ENCODE results near the gene ANO7.

Gene ANO7

DNA sequence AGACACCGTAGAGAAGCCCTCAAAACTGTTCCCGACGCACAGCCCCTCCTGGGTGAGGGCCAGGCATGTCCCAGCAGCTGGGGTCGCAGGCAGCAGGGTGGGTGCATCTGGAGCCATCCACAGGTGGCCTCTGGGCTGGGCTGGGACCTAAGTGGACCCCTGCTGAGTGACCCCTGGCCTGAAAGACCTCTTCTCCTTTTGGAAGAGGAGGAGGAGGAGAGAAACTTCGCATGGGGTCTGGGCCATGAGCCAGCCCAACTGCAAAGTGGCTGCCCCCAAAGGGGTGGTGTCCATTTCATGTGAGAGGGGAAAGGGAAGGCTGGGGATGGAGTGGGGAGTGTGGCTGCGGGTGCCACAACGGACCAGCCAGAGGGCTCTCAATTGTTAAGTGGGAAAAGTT is 25.1 kb downstream of the ANO7 start:
- no peak for DNase-seq

DNA sequence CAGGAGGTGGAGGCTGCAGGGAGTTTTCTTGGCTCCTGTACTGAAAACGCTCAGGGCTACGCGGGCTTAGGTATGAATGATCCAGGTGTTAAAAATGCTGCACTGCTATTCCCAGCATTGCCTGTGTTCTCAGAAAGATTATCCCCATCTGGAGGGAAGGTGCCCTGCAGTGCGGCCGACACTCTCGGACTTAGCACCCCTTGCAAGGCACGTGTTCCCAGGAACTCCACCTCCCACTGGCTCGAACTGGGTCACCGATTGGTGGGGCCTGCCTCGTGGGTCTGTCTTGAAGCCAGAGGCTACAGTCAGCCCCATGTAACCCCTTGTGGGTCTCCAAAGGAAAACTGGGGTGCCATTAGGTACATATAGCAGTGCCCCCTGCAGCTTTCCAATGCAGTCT is 25.7 kb downstream of the ANO7 start:
- no peak for DNase-seq

DNA sequence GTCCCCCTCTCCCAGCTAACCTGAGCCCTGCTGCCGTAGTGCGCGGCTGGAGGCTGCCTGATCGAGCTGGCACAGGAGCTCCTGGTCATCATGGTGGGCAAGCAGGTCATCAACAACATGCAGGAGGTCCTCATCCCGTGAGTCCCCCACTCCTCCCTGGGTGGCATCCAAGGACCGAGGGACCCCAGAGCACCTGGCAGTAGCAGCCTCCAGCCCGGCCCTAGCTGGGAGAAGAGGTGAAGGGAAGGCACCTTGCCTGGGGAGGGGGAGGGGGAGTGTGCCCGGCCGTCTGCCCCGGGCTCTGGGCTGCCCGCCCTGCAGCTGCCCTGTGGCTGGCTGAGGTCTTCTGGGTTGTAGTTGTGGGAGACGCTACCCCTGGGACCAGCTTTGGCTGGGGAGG is 26.3 kb downstream of the ANO7 start:
- DNase-seq, result no peak

DNA sequence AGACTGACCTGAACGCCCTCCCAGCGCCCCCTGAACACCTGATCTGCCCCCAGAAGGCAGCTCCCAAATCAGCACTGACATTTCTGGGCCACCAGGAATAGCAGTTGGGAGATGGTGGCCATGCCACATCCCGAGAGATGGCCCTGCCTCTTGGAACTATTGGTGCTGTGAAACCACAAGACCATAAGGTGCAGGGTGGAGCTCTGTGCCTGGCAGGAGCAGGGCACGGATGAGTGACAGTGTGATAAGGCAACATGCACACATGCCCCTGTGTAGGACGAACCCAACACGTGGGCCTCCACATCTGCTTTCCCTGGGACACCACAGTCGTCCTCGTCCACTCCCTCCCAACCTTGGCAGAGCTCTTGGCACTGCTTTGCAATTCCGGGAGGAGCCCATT is 26.9 kb downstream of the ANO7 start:
- DNase-seq, result no peak

DNA sequence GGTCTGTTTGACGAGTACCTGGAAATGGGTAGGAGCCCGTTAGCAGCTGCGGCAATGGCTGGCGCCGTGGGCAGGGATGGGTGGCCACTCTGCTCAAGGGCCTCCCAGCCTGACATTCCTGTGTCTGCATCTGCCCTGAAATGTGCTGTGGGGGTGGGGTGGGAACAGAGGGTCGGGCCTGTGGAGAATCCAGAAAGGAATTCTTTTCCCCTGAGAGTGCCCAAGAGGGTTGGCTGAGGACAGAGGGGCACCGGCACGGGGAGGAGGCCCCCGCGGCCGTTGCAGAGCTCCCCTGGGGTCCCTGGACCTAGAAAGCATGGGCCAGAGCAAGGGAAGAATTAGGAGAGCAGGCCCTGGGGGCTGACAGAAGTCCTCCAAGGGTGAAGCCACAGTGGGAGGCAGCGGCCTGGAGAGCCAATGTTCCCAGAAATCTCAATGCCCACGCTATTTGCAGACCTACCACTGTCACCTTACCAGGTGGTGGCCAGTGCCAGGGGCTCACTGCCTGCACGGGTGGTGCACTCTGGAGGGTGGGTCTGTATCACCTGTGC is 27.8 kb downstream of the ANO7 start:
- DNase-seq, result no peak

DNA sequence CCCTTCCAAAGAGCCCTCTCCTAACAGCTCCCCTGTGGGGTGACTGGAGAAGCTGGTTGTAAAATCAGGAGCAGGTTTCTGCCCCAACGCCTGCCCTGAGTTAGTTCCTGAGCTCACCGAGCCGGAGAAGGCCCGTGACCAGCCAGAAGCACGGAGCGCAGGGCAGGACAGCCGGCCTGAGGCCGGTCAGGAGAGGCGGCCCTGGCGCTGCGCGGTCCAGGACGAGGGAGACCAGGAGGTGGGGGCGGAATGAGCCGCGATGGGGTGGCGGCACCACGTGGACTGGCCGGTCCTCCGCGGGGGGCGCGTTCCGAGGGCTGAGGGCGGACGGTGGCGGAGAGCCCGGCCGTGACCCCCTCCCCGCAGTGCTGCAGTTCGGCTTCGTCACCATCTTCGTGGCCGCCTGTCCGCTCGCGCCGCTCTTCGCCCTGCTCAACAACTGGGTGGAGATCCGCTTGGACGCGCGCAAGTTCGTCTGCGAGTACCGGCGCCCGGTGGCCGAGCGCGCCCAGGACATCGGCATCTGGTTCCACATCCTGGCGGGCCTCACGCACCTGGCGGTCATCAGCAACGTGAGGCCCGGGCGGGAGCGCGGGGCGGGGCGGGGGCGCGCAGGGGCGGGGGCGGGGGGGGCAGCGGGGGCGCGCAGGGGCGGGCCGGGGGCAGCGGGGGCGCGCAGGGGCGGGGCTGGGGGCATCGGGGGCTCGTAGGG is 29.0 kb downstream of the ANO7 start:
- DNase-seq, result no peak

DNA sequence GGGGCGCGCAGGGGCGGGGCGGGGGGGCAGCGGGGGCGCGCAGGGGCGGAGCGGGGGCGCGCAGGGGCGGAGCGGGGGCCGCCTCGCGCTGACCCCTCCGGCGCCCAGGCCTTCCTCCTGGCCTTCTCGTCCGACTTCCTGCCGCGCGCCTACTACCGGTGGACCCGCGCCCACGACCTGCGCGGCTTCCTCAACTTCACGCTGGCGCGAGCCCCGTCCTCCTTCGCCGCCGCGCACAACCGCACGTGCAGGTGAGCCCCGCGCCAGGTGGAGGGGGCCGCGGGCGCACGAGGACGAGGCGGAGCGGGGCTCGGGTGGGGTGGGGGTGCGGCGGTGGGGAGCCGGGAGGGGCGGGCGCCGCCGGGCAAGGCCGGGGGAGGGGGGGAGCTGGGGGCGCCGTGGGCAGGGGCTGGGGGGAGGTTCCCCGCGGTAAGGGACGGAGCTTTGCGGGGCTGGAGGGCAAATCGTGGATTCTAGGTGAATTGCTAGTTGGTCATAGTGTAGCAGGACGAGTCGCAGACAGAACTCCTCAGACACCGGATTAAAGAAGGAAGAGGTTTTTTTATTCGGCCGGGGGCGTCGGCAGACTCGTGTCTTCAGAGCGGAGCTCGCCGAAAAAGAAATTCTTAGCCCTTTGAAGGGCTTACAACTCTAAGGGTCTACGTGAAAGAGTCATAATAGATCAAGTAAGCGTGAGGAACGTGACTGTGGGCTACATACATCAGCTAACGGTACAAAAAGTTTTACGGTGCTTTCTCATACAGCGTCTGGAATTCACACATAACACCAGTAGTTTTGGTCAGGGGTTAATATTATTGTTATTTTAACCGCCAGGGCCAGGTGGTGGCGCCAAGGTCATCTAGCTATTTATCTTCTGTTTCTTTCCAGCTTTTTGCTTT is 29.9 kb downstream of the ANO7 start:
- DNase-seq, result no peak

DNA sequence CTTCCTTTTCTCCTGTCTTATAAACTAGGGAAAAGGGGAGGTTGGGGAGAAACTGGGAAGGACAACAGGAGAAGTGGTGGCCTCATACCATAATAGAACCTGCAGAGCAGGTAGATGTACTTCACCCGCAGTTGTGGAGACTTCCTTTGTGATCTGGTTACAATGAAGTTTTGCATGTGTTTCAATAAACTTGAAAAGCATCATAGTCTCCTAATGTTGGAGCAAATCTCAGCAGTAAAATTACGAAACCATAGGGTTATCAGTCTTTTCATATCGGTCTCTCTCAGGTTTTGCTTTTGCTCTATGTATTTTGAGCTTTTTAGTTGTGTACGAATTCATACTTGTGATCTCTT is 30.5 kb downstream of the ANO7 start:
- DNase-seq, result no peak

DNA sequence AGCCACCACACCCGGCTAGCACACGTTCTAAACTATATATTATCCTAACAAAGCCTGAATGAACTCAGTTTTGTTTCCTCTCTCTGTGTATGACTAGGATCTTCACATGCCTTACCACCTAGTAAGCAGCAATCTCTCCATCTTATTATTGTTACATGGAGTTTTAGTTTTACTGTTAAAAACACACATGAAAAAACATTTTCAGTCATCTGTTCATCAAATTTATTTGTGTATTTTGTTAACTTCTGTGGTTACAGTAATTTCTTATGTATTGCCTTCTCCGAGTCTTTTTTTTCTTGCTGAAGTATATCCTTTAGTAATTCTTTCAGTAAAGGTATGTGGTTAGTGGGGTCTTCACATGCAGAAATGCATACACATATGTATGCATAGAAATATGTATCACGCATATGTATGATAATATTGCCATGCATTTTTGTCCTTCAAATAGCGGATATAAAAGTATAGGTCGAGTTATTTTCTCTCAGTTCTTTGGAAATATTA is 31.4 kb downstream of the ANO7 start:
- DNase-seq, result no peak

DNA sequence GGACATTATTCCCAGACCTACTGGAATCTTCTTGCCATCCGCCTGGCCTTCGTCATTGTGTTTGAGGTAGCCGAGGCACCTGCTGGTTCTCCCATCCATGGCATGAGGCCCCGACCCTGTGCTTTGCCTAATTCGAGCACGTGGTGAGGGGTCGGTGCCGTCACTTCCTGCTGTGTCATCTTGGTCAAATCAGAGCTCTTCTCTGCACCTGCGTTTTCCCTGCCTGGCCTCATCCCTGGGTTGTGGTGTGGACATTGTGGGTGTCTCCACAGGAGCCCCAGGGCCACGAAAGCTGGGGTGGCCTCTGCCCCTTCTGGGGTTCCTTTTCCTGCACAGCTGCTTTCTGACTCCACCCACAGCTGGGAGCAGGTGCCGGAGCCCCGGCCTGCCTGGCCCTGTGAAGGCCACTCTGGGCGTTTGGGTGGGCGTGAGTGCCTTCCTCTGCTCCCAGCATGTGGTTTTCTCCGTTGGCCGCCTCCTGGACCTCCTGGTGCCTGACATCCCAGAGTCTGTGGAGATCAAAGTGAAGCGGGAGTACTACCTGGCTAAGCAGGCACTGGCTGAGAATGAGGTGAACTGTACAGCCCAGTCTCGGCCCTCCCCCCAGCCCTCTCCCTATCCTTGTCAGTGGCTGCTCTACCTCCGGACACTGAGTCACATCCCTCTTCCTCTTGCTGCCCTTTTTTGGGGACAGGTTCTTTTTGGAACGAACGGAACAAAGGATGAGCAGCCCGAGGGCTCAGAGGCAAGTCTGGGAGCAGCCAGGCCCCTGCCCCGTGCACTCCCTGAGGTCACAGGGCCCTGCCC is 34.9 kb downstream of the ANO7 start:
- no peak for DNase-seq

DNA sequence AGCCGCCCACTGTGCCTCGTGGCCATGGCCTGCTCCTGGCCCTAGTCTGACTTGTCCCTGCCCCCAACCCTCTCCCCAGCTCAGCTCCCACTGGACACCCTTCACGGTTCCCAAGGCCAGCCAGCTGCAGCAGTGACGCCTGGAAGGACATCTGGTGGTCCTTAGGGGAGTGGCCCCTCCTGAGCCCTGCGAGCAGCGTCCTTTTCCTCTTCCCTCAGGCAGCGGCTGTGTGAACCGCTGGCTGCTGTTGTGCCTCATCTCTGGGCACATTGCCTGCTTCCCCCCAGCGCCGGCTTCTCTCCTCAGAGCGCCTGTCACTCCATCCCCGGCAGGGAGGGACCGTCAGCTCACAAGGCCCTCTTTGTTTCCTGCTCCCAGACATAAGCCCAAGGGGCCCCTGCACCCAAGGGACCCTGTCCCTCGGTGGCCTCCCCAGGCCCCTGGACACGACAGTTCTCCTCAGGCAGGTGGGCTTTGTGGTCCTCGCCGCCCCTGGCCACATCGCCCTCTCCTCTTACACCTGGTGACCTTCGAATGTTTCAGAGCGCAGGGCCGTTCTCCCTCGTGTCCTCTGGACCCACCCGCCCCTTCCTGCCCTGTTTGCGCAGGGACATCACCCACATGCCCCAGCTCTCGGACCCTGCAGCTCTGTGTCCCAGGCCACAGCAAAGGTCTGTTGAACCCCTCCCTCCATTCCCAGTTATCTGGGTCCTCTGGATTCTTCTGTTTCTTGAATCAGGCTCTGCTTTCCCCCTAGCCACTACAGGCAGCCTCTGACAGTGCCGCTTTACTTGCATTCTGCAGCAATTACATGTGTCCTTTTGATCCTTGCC is 35.8 kb downstream of the ANO7 start:
- DNase-seq, result no peak

DNA sequence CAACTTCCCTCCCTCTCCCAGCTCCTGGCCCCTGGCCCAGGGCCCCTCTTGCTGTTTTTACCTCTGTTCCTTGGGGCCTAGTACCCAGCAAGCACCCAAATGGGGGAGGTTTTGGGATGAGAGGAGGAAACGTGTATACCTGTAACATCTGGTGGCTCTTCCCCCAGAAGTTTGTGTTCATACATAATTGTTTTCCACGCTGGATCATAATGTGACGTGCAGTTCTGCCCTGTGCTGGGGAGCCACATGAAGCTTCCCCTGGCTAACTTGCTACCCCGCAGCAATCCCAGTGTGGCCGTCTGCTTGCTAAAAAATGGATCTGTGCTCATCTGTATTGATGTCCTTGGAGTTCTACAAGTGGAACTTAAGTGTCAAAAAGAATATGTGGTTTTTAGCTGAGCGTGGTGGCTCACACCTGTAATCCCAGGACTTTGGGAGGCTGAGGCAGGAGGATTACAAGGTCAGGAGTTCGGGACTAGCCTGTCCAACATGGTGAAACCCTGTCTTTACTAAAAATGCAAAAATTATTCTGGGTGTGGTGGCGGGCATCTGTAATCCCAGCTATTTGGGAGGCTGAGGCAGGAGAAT is 36.5 kb downstream of the ANO7 start:
- no peak for DNase-seq

DNA sequence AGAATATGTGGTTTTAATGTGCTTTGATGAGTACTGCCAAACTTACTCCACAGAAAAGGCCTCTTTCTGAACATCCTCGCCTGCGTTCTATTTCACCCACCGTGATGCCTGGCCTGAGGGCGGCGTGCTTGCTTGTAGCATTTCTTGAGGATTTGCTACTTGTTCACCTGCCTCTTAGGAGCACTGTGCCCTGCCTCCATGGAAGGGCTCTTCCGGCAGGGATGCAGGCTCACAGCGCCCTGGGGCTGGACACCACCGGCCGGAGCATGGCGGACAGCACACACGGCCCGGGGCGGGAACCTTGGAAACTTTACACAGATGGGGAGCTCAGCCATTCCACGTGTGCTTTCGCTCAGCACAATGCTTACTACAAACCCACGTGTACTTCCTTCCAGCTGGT is 37.1 kb downstream of the ANO7 start:
- DNase-seq, result no peak

DNA sequence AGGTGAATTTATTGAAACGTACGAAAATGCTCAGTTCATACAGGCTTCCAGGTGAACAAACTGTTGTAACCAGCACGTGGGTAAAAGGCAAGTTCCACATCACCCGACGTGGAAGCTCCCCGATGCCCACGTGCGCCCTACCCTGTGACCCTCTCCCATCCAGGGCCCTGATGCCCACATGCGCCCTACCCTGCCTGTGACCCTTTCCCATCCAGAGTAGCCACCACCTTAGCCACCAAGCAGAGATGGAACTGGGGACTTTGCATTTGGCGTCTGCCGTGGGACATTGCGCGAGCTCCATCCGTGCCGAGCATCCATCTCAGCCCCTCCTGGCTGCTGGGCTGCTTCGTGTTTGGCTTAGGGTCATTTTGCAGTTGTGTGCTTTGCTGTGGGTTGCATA is 37.5 kb downstream of the ANO7 start:
- no peak for DNase-seq

DNA sequence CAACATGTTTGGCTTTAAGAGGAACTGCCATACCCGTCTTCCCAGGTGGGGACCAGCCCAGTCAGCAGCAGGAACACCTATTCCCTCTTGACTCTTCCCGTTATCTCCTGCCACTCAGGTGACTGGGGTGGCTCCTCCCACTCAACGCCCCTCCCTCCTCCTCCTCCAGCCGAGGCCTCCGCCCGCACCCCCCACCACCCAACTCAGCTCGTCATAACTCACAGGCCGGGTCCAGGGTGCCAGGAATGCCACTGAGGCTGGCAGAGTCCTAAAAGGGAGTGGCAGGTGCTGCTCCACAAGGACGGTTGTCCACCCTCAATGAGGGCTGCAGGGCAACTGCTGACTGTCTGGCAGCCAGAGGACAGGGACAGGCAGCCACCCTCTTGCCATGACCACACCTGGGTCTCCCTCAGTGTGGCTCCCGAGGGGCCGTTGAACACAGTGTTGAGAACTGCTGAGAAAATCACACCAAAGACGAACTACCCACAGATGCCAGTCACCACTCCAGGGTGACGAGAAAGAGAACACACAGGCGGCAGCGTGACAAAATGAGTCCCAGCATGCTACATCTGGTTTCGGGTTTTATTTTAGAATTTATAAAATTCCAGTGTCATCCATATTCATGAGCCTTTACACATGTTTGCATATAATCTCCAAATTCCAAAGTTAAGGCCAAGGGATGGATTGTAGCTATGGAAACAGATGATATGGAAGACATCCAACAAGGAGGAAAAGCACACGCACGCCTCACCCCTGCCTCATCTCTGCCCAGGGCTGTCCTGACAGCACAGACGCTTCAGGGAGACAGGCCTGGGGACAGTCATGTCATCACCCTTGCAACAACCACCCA is 38.5 kb downstream of the ANO7 start:
- no peak for DNase-seq

DNA sequence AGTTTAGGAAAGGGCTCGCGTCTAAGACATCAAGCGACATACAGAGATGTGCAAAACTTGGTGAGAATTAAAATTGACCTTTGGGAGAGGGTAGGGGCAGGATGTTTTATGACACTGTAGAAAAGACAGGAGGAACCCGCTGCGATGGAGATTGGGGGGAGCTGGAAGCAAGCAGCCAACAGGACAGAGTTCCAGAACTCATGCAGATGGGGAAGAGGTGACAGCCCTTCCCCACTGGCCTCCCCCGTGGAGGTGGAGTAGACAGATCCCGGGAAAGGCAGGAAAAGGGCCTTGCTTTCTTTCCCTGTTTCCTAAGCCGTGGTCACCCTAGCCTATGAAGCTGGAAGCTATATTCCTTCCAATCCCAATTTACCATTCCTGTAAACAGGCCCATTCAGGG is 39.1 kb downstream of the ANO7 start:
- DNase-seq, result no peak

DNA sequence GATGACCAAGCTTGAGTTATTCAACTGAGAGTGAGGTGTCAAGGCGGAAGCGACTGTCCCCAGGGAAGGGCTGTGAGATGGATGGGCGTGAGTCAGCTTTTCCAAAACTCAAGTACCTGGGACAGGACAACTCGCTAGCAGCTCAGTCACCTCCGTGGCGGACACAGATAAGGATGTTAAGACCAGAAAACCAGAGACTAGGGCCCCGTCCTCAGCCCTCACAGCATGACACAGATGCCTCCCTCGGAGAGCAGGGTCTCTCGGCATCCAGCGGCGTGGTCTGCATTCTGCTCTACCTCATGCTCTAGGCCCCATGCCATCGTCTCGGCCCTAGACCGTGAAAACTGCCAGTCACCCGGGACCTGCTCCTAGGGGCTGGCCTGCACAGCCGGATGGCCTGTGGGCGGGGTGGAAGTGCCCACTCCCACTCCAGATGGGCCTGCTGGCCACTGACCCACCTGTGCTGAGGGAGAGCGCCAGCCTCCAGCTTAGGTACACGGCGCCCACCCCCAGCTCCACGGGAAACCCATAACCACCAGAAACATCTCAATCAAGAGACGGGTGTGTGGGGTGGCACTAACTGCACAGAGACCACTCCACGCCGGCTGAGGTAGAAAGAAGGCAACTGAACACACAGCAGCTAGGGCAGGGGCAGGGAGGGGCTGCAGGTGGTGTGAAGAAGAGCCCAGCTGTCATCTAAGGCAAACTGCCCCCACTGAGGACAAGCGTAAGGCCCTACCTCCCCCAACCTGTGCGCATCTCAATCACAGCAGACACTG is 39.8 kb downstream of the ANO7 start:
- no peak for DNase-seq

DNA sequence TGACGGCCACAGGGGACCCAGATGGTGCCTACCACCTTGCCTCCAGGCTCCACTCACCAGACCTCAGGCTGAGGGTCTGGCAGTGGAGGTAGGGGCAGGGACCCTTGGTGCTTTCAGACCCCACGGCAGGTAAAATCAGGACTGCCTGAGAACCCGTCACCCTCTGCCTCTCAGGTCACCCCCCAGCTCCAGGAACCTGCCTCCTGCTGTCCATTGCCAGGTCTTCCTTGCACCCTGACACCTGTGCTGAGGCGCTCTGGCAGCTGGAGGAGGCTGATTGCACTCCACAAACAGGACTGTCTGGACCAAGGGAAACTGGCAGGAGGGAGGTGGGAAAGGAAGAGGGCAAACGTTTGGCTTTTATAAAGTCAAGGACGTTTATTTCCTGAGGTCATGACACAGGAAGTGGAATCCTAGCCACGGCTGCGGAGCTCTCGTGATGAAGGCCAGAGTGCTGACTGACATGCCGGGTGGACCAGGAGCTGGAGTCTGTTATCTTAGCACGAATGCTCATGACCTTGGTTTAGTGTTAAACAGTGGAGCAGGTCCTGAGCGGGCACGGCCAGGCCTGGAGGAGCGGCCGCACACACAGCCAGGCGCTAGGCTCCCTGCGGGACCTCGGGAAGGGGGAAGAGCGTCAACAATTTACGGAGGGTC is 40.5 kb downstream of the ANO7 start:
- no peak for DNase-seq
